ENCODE measurements around the gene PDE7B. TPM values are rescaled to one million over a fixed set of nuclear protein-coding genes. Genes with fewer than 3 reads are reported as not detected.

PDE7B gene
- total and polyA plus RNA-seq, 2 donors from 2014 or later: 4.6 to 15.4 TPM

- no peak overlapping the region for H3K27ac ChIP-seq (ENCODE audit: low read depth in 2 of 2, low read length in 2 of 2)
- no peaks in the 10 kb centered on the region for H3K27me3 ChIP-seq (ENCODE audit: control insufficient read depth, insufficient read depth, low read length)
- no peak overlapping the region for H3K9ac ChIP-seq (ENCODE audit: low read length in 3 of 3)
- H3K4me3 ChIP-seq (ENCODE audit: low read length in 3 of 3): no peak overlapping the region
- intact Hi-C loops (cut with DNase I): no loop called here
- FAIRE-seq: no peak
- TF ChIP-seq CTCF (IDR thresholded peaks at IDR 0.05; ENCODE audit: borderline replicate concordance, extremely low read depth, insufficient read depth): no peak
- DNase-seq: no peak
- H3K36me3 ChIP-seq (ENCODE audit: control insufficient read depth in 2 of 3, insufficient read depth in 3 of 3, low read length in 3 of 3): peaks cover 0 to 12% (median 2%) of the 10 kb centered on the region in 3 donors
- no peaks in the 10 kb centered on the region for H3K9me3 ChIP-seq (ENCODE audit: control insufficient read depth in 2 of 3, insufficient read depth in 1 of 3, low read length in 3 of 3)
- H3K4me1 ChIP-seq (ENCODE audit: control insufficient read depth in 2 of 3, insufficient read depth in 2 of 3, low read depth in 1 of 3, low read length in 3 of 3): no peaks in the 10 kb centered on the region
These were observed 302.3 kb downstream of the PDE7B start for GRCh38 chr6:136153707-136154375.

GRCh38 chr6:136155191-136155590, 303.7 kb downstream of the PDE7B start:
- H3K4me3 ChIP-seq (ENCODE audit: low read length in 3 of 3): no peak overlapping the region
- no peaks in the 10 kb centered on the region for H3K9me3 ChIP-seq (ENCODE audit: control insufficient read depth in 2 of 3, insufficient read depth in 1 of 3, low read length in 3 of 3)
- H3K27me3 ChIP-seq (ENCODE audit: control insufficient read depth, insufficient read depth, low read length): no peaks in the 10 kb centered on the region
- peaks cover 0 to 12% (median 2%) of the 10 kb centered on the region in 3 donors for H3K36me3 ChIP-seq (ENCODE audit: control insufficient read depth in 2 of 3, insufficient read depth in 3 of 3, low read length in 3 of 3)
- no peak for DNase-seq
- intact Hi-C loops (cut with DNase I): no loop called here
- no peak for TF ChIP-seq CTCF (IDR thresholded peaks at IDR 0.05; ENCODE audit: borderline replicate concordance, extremely low read depth, insufficient read depth)
- no peaks in the 10 kb centered on the region for H3K4me1 ChIP-seq (ENCODE audit: control insufficient read depth in 2 of 3, insufficient read depth in 2 of 3, low read depth in 1 of 3, low read length in 3 of 3)
- FAIRE-seq: no peak
- no peak overlapping the region for H3K9ac ChIP-seq (ENCODE audit: low read length in 3 of 3)
- H3K27ac ChIP-seq (ENCODE audit: low read depth in 2 of 2, low read length in 2 of 2): no peak overlapping the region

GRCh38 chr6:136157743-136158142, 306.2 kb downstream of the PDE7B start:
- Histone ChIP-seq H3K4me1 (ENCODE audit: control insufficient read depth in 2 of 3, insufficient read depth in 2 of 3, low read depth in 1 of 3, low read length in 3 of 3) (peaks cover 0 to 2% (median 0%) of the 10 kb centered on the region in 3 donors), H3K9me3 (ENCODE audit: control insufficient read depth in 2 of 3, insufficient read depth in 1 of 3, low read length in 3 of 3) (no peaks in the 10 kb centered on the region), H3K27me3 (ENCODE audit: control insufficient read depth, insufficient read depth, low read length) (no peaks in the 10 kb centered on the region), H3K4me3 (ENCODE audit: low read length in 3 of 3) (no peak overlapping the region), H3K9ac (ENCODE audit: low read length in 3 of 3) (no peak overlapping the region), H3K36me3 (ENCODE audit: control insufficient read depth in 2 of 3, insufficient read depth in 3 of 3, low read length in 3 of 3) (peaks cover 0 to 16% (median 2%) of the 10 kb centered on the region in 3 donors), H3K27ac (ENCODE audit: low read depth in 2 of 2, low read length in 2 of 2) (no peak overlapping the region)
- intact Hi-C loops (cut with DNase I): no loop called here
- no peak for DNase-seq
- TF ChIP-seq CTCF (IDR thresholded peaks at IDR 0.05; ENCODE audit: borderline replicate concordance, extremely low read depth, insufficient read depth): no peak
- no peak for FAIRE-seq

Measured in kidney (tissue), 14 donors.